GM12865 (cell line): Measurements from ENCODE around the gene TMCC3.

Experiments used
- DNase-seq: peaks from one replicate; pipeline ENCODE4 v3.0.0; 2010; ENCODE audit warnings: low read depth
- H3K4me3 ChIP-seq: 2 replicates; pipeline ENCODE4 v1.5.1; 2011; ENCODE audit warnings: mild to moderate bottlenecking, low read depth, low read length, control low read depth
- TF ChIP-seq, protein P1 (sequence below): IDR thresholded peaks from 2 replicates; pipeline ENCODE4 v1.5.1; 2011; ENCODE audit warnings: low read length, control low read depth, low read depth, inconsistent platforms; ENCODE audit not compliant: insufficient read depth; ENCODE audit errors: missing control alignments

TMCC3 gene

DNA sequence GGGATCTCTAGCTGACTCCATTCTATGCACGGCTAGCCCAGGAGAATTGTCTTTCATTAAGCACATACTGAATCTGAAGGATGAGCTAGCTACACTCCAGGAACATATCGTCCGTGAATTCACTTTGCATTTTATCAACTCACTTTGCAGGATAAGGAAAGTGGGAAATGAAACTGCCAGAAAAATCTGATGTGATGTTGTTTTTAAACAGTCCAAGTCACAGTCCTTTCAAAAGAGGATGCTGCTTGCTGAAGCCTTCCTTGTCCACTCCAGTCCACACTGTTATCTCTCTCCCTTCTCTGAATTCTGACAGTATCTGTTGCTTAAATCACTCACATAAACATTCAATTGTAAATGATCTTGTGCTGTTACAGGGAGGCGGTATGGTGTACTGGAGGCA is 12.7 kb upstream of the TMCC3 start:
- TF ChIP-seq, protein P1, sequence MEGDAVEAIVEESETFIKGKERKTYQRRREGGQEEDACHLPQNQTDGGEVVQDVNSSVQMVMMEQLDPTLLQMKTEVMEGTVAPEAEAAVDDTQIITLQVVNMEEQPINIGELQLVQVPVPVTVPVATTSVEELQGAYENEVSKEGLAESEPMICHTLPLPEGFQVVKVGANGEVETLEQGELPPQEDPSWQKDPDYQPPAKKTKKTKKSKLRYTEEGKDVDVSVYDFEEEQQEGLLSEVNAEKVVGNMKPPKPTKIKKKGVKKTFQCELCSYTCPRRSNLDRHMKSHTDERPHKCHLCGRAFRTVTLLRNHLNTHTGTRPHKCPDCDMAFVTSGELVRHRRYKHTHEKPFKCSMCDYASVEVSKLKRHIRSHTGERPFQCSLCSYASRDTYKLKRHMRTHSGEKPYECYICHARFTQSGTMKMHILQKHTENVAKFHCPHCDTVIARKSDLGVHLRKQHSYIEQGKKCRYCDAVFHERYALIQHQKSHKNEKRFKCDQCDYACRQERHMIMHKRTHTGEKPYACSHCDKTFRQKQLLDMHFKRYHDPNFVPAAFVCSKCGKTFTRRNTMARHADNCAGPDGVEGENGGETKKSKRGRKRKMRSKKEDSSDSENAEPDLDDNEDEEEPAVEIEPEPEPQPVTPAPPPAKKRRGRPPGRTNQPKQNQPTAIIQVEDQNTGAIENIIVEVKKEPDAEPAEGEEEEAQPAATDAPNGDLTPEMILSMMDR, result no peak
- H3K4me3 ChIP-seq, result no peak overlapping the region
- no peak for DNase-seq

- TF ChIP-seq, protein P1, result no peak
- no peak overlapping the region for H3K4me3 ChIP-seq
These were observed 10.1 kb upstream of the TMCC3 start for GRCh38 chr12:94660436-94660835.

DNA sequence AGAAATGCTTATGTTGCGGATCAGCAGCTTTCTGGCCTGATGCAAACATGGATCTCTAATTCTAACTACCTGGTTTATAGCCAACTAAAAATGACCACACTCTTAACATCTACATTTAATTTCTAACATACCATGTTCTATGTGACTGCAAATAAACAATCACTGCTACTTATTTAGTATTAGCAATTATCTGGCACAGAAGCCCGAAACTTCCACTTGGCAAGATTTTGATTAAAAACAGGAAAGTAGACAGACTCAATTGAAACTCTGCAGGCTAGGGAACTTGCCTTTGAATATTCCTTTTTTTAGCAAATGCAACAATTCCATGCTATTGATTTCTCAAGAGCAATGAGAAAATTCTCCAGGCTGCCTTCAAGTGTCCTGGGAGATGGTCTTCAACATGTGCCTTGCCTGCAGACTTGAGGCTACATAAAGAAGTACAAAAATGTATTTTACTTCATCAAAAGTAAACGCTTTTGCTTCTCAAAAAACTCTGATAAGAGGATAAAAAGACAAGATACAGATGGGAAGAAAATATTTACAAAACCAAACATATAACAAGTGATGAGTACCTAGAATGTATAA is 9.1 kb upstream of the TMCC3 start:
- no peak overlapping the region for H3K4me3 ChIP-seq
- TF ChIP-seq, protein P1, result no peak
- no peak for DNase-seq

More at GRCh38 chr12:94660436-94660835, 10.1 kb upstream of the TMCC3 start:
- DNase-seq, result no peak

DNA sequence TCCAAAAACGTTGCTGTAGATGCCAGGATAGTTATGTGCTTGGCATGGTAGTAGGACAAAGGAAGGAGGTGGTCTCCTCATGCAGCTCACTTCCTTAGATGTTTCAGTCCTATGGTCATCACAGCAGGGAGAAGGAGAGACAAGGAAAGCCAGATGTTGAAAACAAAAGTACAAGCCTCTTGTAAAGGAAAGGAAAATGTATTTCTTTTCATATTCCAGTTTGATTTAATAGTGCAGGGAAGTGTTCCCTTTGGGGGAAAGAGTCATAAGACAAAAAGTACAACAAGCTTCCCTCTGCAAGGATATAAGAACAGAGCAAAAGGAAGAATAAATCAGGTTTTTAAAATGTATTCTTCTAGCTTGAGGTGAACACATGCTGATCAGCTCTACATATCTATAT is 8.6 kb upstream of the TMCC3 start:
- TF ChIP-seq, protein P1, result no peak
- DNase-seq, result no peak
- H3K4me3 ChIP-seq, result no peak overlapping the region

DNA sequence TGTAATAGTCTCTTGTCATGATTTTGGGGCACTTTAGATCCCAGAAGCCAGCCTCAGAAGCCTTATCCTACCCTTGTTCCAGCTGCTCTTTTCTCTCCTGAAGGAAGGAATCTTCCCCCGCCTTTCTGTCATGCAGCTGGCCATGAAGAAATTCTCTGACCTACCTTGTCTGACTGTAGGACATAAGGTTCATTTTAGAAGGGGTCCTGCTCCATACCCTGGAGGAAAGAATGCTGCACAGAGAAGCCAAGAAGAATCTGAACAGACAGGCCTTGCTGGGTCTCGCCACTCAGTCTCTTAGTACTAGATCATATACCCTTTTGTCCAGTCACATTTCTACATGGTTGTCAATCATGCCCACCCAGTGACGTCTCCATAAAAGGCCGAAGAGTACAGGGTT is 6.2 kb upstream of the TMCC3 start:
- no peak for DNase-seq
- H3K4me3 ChIP-seq, result no peak overlapping the region
- TF ChIP-seq, protein P1, result no peak

- TF ChIP-seq, protein P1, result peak; percentile 31
- peak; percentile 32 for DNase-seq
- peak overlapping the region; percentile 50; the same call in 1 of the 2 replicates for H3K4me3 ChIP-seq
These were observed 811 bp downstream of the TMCC3 start for GRCh38 chr12:94649349-94650142.
